Astrocyte (in vitro differentiated cells and primary cell): ENCODE measurements around the gene WSB1. TPM values are rescaled to one million over a fixed set of nuclear protein-coding genes. Genes with fewer than 3 reads are reported as not detected.
A peak's percentile ranks its signal among the peaks of the same experiment; 100 is the strongest.
"Not testable (repeated sequence)": the region's sequence is repeated elsewhere in the genome, so short reads cannot be mapped to it uniquely, and the experiment has no call there.

Experiments
- DNase-seq: peaks from one replicate; pipeline ENCODE4 v3.0.0-alpha.2; 2010; ENCODE audit warnings: low read depth
- FAIRE-seq: peaks from 2 replicates; lab custom pipeline; 2011; peaks lifted over from hg19 to GRCh38; lab: Jason Lieb, UNC
- H2AFZ ChIP-seq: 2 replicates; pipeline ENCODE4 v1.6.0; 2012; ENCODE audit warnings: low read depth, low read length, inconsistent platforms
- H3K27ac ChIP-seq: 2 replicates; pipeline ENCODE4 v1.5.1; 2011; ENCODE audit warnings: low read depth, low read length, inconsistent platforms
- H3K27me3 ChIP-seq: 2 replicates; pipeline ENCODE4 v1.6.0; 2011; ENCODE audit warnings: low read length, inconsistent platforms; ENCODE audit not compliant: insufficient read depth
- H3K36me3 ChIP-seq: 2 replicates; pipeline ENCODE4 v1.5.1; 2011; ENCODE audit warnings: low read length, inconsistent platforms; ENCODE audit not compliant: insufficient read depth
- H3K4me1 ChIP-seq: 2 replicates; pipeline ENCODE4 v1.5.1; 2011; ENCODE audit warnings: low read length, inconsistent platforms; ENCODE audit not compliant: insufficient read depth
- H3K4me2 ChIP-seq: 2 replicates; pipeline ENCODE4 v1.6.0; 2012; ENCODE audit warnings: low read length, inconsistent platforms
- H3K4me3 ChIP-seq: 2 replicates; pipeline ENCODE4 v1.5.1; 2011; ENCODE audit warnings: low read depth, mild to moderate bottlenecking, low read length, inconsistent platforms; ENCODE audit not compliant: insufficient read depth
- H3K79me2 ChIP-seq: 2 replicates; pipeline ENCODE4 v1.6.0; 2012; ENCODE audit warnings: mild to moderate bottlenecking, low read length, inconsistent platforms; ENCODE audit not compliant: insufficient read depth
- H3K9ac ChIP-seq: 2 replicates; pipeline ENCODE4 v1.6.0; 2012; ENCODE audit warnings: mild to moderate bottlenecking, low read length, inconsistent platforms
- H3K9me3 ChIP-seq: 2 replicates; pipeline ENCODE4 v1.5.1; 2012; ENCODE audit warnings: low read depth, mild to moderate bottlenecking, low read length, inconsistent platforms; ENCODE audit not compliant: insufficient read depth
- H4K20me1 ChIP-seq: 2 replicates; pipeline ENCODE4 v1.6.0; 2012; ENCODE audit warnings: low read length, inconsistent platforms; ENCODE audit not compliant: insufficient read depth
- H3K27ac Mint-ChIP-seq: one replicate; pipeline ENCODE4 v1.8.0; 2021; ENCODE audit warnings: mild to moderate bottlenecking, mixed read lengths; ENCODE audit not compliant: unreplicated experiment
- H3K27me3 Mint-ChIP-seq: one replicate; pipeline ENCODE4 v1.8.0; 2021; ENCODE audit warnings: low read depth, mixed read lengths; ENCODE audit not compliant: unreplicated experiment
- H3K36me3 Mint-ChIP-seq: one replicate; pipeline ENCODE4 v1.8.0; 2021; ENCODE audit warnings: low read depth, mixed read lengths; ENCODE audit not compliant: unreplicated experiment
- H3K4me1 Mint-ChIP-seq: one replicate; pipeline ENCODE4 v1.8.0; 2021; ENCODE audit warnings: low read depth, mixed read lengths; ENCODE audit not compliant: unreplicated experiment
- H3K4me3 Mint-ChIP-seq: one replicate; pipeline ENCODE4 v1.8.0; 2021; ENCODE audit warnings: mild to moderate bottlenecking, moderate library complexity, mixed read lengths; ENCODE audit not compliant: unreplicated experiment
- H3K9me3 Mint-ChIP-seq: one replicate; pipeline ENCODE4 v1.8.0; 2021; ENCODE audit warnings: mild to moderate bottlenecking, mixed read lengths; ENCODE audit not compliant: unreplicated experiment
- EZH2 ChIP-seq: IDR thresholded peaks from 2 replicates; pipeline ENCODE4 v1.6.1; 2012; ENCODE audit warnings: mild to moderate bottlenecking, low read length, inconsistent platforms; ENCODE audit not compliant: insufficient read depth
- total RNA-seq: library from RNA; stranded (reverse); gene quantifications from 2 replicates; pipeline ENCODE4 v1.2.1, GENCODE V29; 2021
- TF ChIP-seq, protein P1 (sequence below): IDR thresholded peaks from 2 replicates; pipeline ENCODE4 v1.5.1; 2011; ENCODE audit warnings: low read depth, mild to moderate bottlenecking, inconsistent platforms, low read length, moderate library complexity; ENCODE audit not compliant: insufficient read depth

WSB1 gene
- total RNA-seq, 1 donor from 2014 or later: 217 TPM

- Histone ChIP-seq H3K4me2 (no peak overlapping the region), H3K27ac (no peak overlapping the region), H2AFZ (no peak overlapping the region), H3K9ac (no peak overlapping the region), H3K36me3 (no peaks in the 10 kb centered on the region), H3K27me3 (peaks cover 12% of the 10 kb centered on the region), H3K79me2 (no peaks in the 10 kb centered on the region), H3K4me3 (no peak overlapping the region), H3K4me1 (no peaks in the 10 kb centered on the region), H4K20me1 (no peaks in the 10 kb centered on the region), H3K9me3 (no peaks in the 10 kb centered on the region)
- Mint-ChIP-seq H3K27ac (no peak overlapping the region), H3K9me3 (no peaks in the 10 kb centered on the region), H3K4me3 (no peak overlapping the region), H3K4me1 (no peaks in the 10 kb centered on the region), H3K27me3 (peaks cover 9% of the 10 kb centered on the region), H3K36me3 (no peaks in the 10 kb centered on the region)
- TF ChIP-seq, protein P1, sequence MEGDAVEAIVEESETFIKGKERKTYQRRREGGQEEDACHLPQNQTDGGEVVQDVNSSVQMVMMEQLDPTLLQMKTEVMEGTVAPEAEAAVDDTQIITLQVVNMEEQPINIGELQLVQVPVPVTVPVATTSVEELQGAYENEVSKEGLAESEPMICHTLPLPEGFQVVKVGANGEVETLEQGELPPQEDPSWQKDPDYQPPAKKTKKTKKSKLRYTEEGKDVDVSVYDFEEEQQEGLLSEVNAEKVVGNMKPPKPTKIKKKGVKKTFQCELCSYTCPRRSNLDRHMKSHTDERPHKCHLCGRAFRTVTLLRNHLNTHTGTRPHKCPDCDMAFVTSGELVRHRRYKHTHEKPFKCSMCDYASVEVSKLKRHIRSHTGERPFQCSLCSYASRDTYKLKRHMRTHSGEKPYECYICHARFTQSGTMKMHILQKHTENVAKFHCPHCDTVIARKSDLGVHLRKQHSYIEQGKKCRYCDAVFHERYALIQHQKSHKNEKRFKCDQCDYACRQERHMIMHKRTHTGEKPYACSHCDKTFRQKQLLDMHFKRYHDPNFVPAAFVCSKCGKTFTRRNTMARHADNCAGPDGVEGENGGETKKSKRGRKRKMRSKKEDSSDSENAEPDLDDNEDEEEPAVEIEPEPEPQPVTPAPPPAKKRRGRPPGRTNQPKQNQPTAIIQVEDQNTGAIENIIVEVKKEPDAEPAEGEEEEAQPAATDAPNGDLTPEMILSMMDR: no peak
- no peak for TF ChIP-seq EZH2
- DNase-seq: no peak
- no peak for FAIRE-seq
Measured at GRCh38 chr17:27269974-27270373, 23.9 kb upstream of the WSB1 start.

- no peak overlapping the region for H3K4me3 Mint-ChIP-seq
- DNase-seq: no peak
- Histone ChIP-seq H2AFZ (peak overlapping the region; percentile 17), H3K4me2 (no peak overlapping the region), H3K27me3 (peaks cover 7% of the 10 kb centered on the region), H3K27ac (no peak overlapping the region), H3K9ac (no peak overlapping the region), H3K9me3 (no peaks in the 10 kb centered on the region), H3K36me3 (no peaks in the 10 kb centered on the region), H3K4me3 (no peak overlapping the region), H3K4me1 (no peaks in the 10 kb centered on the region), H3K79me2 (no peaks in the 10 kb centered on the region), H4K20me1 (no peaks in the 10 kb centered on the region)
- no peaks in the 10 kb centered on the region for H3K36me3 Mint-ChIP-seq
- peaks cover 10% of the 10 kb centered on the region for H3K27me3 Mint-ChIP-seq
- no peaks in the 10 kb centered on the region for H3K9me3 Mint-ChIP-seq
- H3K27ac Mint-ChIP-seq: no peak overlapping the region
- TF ChIP-seq, protein P1: no peak
- TF ChIP-seq EZH2: no peak
- FAIRE-seq: no peak
- no peaks in the 10 kb centered on the region for H3K4me1 Mint-ChIP-seq
Measured at GRCh38 chr17:27276653-27277156, 17.2 kb upstream of the WSB1 start.

GRCh38 chr17:27279132-27279531 is 14.8 kb upstream of the WSB1 start:
- not testable (repeated sequence) for H4K20me1 ChIP-seq, H3K27ac ChIP-seq, H3K27me3 ChIP-seq, H3K4me2 ChIP-seq, H3K9ac ChIP-seq, H3K79me2 ChIP-seq, H3K4me3 ChIP-seq, H3K9me3 Mint-ChIP-seq, H3K36me3 ChIP-seq, H3K4me1 Mint-ChIP-seq, H3K4me1 ChIP-seq, H3K27ac Mint-ChIP-seq, H2AFZ ChIP-seq, H3K27me3 Mint-ChIP-seq, H3K9me3 ChIP-seq, H3K4me3 Mint-ChIP-seq, FAIRE-seq, H3K36me3 Mint-ChIP-seq, DNase-seq
